IPS-11a (cell line): Measurements from ENCODE around the gene PRAMEF25.
"Not testable (repeated sequence)": the region's sequence is repeated elsewhere in the genome, so short reads cannot be mapped to it uniquely, and the experiment has no call there.

Experiments used
- H3K4me3 ChIP-seq: one replicate; pipeline ENCODE4 v1.5.1; 2013; ENCODE audit warnings: low read depth, low read length, control low read depth

The PRAMEF25 gene

DNA sequence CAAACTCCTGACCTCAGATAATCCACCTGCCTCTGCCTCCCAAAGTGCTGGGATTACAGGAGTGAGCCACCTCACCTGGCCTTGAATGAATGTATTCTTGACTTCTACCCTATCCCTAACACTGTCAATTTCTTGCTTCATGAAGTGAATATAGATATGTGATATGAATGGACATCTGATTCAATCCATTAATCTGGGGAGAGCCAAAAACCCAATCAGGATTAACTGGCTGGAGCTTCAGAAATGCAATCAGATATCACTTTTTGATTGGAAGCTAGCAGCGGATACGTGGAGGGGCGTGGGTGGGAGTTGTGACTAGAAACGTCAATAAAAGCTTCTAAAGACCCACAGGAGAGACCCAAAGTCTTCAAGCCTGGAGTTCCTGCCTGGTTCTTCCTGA is at the start of gene PRAMEF25:
Gene PRAMEF25 (plus strand): TSS at position 301 of the 400 bp plus-strand sequence. CDS start 2,920 bp downstream, outside the sequence.
- H3K4me3 ChIP-seq: not testable (repeated sequence)

- not testable (repeated sequence) for H3K4me3 ChIP-seq
Measured at GRCh38 chr1:13056475-13056874, 14.1 kb upstream of the PRAMEF25 start, which contains the start of gene PRAMEF27. TSS of gene PRAMEF27 (minus strand) at chr1:13056575. CDS start at chr1:13053659, 2,916 bp downstream.

GRCh38 chr1:13116754-13117153 is 46.2 kb downstream of the PRAMEF25 start, which contains the start of gene HNRNPCL2:
TSS of gene HNRNPCL2 (minus strand) at chr1:13116854. CDS start at chr1:13116400, 454 bp downstream.
- H3K4me3 ChIP-seq: not testable (repeated sequence)
